ENCODE data around the gene LRRK1.

LRRK1 gene

GRCh38 chr15:100897221-100898151 lies 21.7 kb upstream of the LRRK1 start:
- no peak overlapping the region for H3K4ac ChIP-seq (ENCODE audit: low read depth, low read length)
- no peaks in the 10 kb centered on the region for H3K9me3 ChIP-seq (ENCODE audit: insufficient read depth, low read depth, low read length)
- H2BK5ac ChIP-seq (ENCODE audit: low read depth, low read length, poor library complexity): no peak overlapping the region
- H3K23ac ChIP-seq (ENCODE audit: low read length): no peak overlapping the region
- H2AFZ ChIP-seq (ENCODE audit: insufficient read depth, low read length, poor library complexity): no peak overlapping the region
- H3K18ac ChIP-seq (ENCODE audit: low read length): no peak overlapping the region
- no peaks in the 10 kb centered on the region for H3K79me2 ChIP-seq (ENCODE audit: control insufficient read depth, insufficient read depth, low read length, poor library complexity)
- no peak overlapping the region for H4K91ac ChIP-seq (ENCODE audit: low read depth, low read length)
- H2BK120ac ChIP-seq (ENCODE audit: insufficient read depth, low read length, poor library complexity): peak overlapping the region; percentile 50
- H3K27ac ChIP-seq (ENCODE audit: low read depth, low read length): no peak overlapping the region
- H3K4me2 ChIP-seq (ENCODE audit: low read length): no peak overlapping the region
- no peak overlapping the region for H3K14ac ChIP-seq (ENCODE audit: low read length)
- H3K27me3 ChIP-seq (ENCODE audit: insufficient read depth, low read length): no peaks in the 10 kb centered on the region
- no peak overlapping the region for H3K9ac ChIP-seq (ENCODE audit: low read length)
- no peaks in the 10 kb centered on the region for H3K36me3 ChIP-seq (ENCODE audit: control insufficient read depth in 1 of 2, insufficient read depth in 2 of 2, low read length in 2 of 2)
- DNase-seq: no peak
- H3K4me3 ChIP-seq (ENCODE audit: low read depth, low read length): no peak overlapping the region
- no peak overlapping the region for H4K12ac ChIP-seq (ENCODE audit: low read depth, low read length)
- WGBS (ENCODE audit: extremely low coverage, insufficient coverage, insufficient read length): no CpG with 5 or more reads among the region's 26 CpGs
- H2BK12ac ChIP-seq (ENCODE audit: low read length): peak overlapping the region; percentile 51
- H3K79me1 ChIP-seq (ENCODE audit: low read length): peaks cover 4% of the 10 kb centered on the region
- H4K8ac ChIP-seq (ENCODE audit: low read depth, low read length): no peak overlapping the region
- peaks cover 5 to 7% of the 10 kb centered on the region in 2 experiments for H3K4me1 ChIP-seq (ENCODE audit: control insufficient read depth in 1 of 2, insufficient read depth in 2 of 2, low read length in 2 of 2)
- no peak overlapping the region for H2AK5ac ChIP-seq (ENCODE audit: low read length)

- Histone ChIP-seq H3K79me1 (ENCODE audit: low read length) (peaks cover 4% of the 10 kb centered on the region), H3K9ac (ENCODE audit: low read length) (no peak overlapping the region), H3K27me3 (ENCODE audit: insufficient read depth, low read length) (no peaks in the 10 kb centered on the region), H2BK12ac (ENCODE audit: low read length) (peak overlapping the region; percentile 14), H2AK5ac (ENCODE audit: low read length) (no peak overlapping the region), H3K14ac (ENCODE audit: low read length) (no peak overlapping the region), H3K4me1 (ENCODE audit: control insufficient read depth in 1 of 2, insufficient read depth in 2 of 2, low read length in 2 of 2) (peaks cover 5 to 10% of the 10 kb centered on the region in 2 experiments), H2BK120ac (ENCODE audit: insufficient read depth, low read length, poor library complexity) (no peak overlapping the region), H3K23ac (ENCODE audit: low read length) (no peak overlapping the region), H3K18ac (ENCODE audit: low read length) (no peak overlapping the region), H4K8ac (ENCODE audit: low read depth, low read length) (no peak overlapping the region), H2BK5ac (ENCODE audit: low read depth, low read length, poor library complexity) (no peak overlapping the region), H4K12ac (ENCODE audit: low read depth, low read length) (no peak overlapping the region), H4K91ac (ENCODE audit: low read depth, low read length) (no peak overlapping the region), H3K79me2 (ENCODE audit: control insufficient read depth, insufficient read depth, low read length, poor library complexity) (no peaks in the 10 kb centered on the region), H2AFZ (ENCODE audit: insufficient read depth, low read length, poor library complexity) (no peak overlapping the region), H3K9me3 (ENCODE audit: insufficient read depth, low read depth, low read length) (no peaks in the 10 kb centered on the region), H3K4ac (ENCODE audit: low read depth, low read length) (no peak overlapping the region), H3K4me3 (ENCODE audit: low read depth, low read length) (no peak overlapping the region), H3K36me3 (ENCODE audit: control insufficient read depth in 1 of 2, insufficient read depth in 2 of 2, low read length in 2 of 2) (no peaks in the 10 kb centered on the region), H3K4me2 (ENCODE audit: low read length) (no peak overlapping the region), H3K27ac (ENCODE audit: low read depth, low read length) (no peak overlapping the region)
- no peak for DNase-seq
- WGBS (ENCODE audit: extremely low coverage, insufficient coverage, insufficient read length): no CpG with 5 or more reads among the region's 9 CpGs
Observed at GRCh38 chr15:100898152-100898490, 21.0 kb upstream of the LRRK1 start.

- Histone ChIP-seq H2BK5ac (ENCODE audit: low read depth, low read length, poor library complexity) (no peak overlapping the region), H3K18ac (ENCODE audit: low read length) (no peak overlapping the region), H3K27ac (ENCODE audit: low read depth, low read length) (no peak overlapping the region), H3K14ac (ENCODE audit: low read length) (no peak overlapping the region), H3K4ac (ENCODE audit: low read depth, low read length) (no peak overlapping the region), H3K9me3 (ENCODE audit: insufficient read depth, low read depth, low read length) (no peaks in the 10 kb centered on the region), H3K9ac (ENCODE audit: low read length) (no peak overlapping the region), H3K36me3 (ENCODE audit: control insufficient read depth in 1 of 2, insufficient read depth in 2 of 2, low read length in 2 of 2) (no peaks in the 10 kb centered on the region), H2BK12ac (ENCODE audit: low read length) (no peak overlapping the region), H4K8ac (ENCODE audit: low read depth, low read length) (no peak overlapping the region), H2AK5ac (ENCODE audit: low read length) (no peak overlapping the region), H3K23ac (ENCODE audit: low read length) (no peak overlapping the region), H2AFZ (ENCODE audit: insufficient read depth, low read length, poor library complexity) (no peak overlapping the region), H2BK120ac (ENCODE audit: insufficient read depth, low read length, poor library complexity) (no peak overlapping the region), H3K4me3 (ENCODE audit: low read depth, low read length) (no peak overlapping the region), H4K91ac (ENCODE audit: low read depth, low read length) (no peak overlapping the region), H4K12ac (ENCODE audit: low read depth, low read length) (no peak overlapping the region), H3K27me3 (ENCODE audit: insufficient read depth, low read length) (no peaks in the 10 kb centered on the region), H3K79me1 (ENCODE audit: low read length) (peaks cover 4% of the 10 kb centered on the region), H3K79me2 (ENCODE audit: control insufficient read depth, insufficient read depth, low read length, poor library complexity) (no peaks in the 10 kb centered on the region), H3K4me2 (ENCODE audit: low read length) (no peak overlapping the region), H3K4me1 (ENCODE audit: control insufficient read depth in 1 of 2, insufficient read depth in 2 of 2, low read length in 2 of 2) (peaks cover 5 to 10% of the 10 kb centered on the region in 2 experiments)
- no CpG with 5 or more reads among the region's 11 CpGs for WGBS (ENCODE audit: extremely low coverage, insufficient coverage, insufficient read length)
- DNase-seq: peak in 1 of 2 donors; percentile 62
Observed at GRCh38 chr15:100898661-100899462, 20.3 kb upstream of the LRRK1 start.

- Histone ChIP-seq H2AFZ (ENCODE audit: insufficient read depth, low read length, poor library complexity) (no peak overlapping the region), H2BK12ac (ENCODE audit: low read length) (no peak overlapping the region), H3K36me3 (ENCODE audit: control insufficient read depth in 1 of 2, insufficient read depth in 2 of 2, low read length in 2 of 2) (no peaks in the 10 kb centered on the region), H3K27me3 (ENCODE audit: insufficient read depth, low read length) (no peaks in the 10 kb centered on the region), H2BK5ac (ENCODE audit: low read depth, low read length, poor library complexity) (no peak overlapping the region), H3K18ac (ENCODE audit: low read length) (no peak overlapping the region), H3K23ac (ENCODE audit: low read length) (no peak overlapping the region), H3K14ac (ENCODE audit: low read length) (no peak overlapping the region), H3K4me2 (ENCODE audit: low read length) (no peak overlapping the region), H2BK120ac (ENCODE audit: insufficient read depth, low read length, poor library complexity) (no peak overlapping the region), H3K27ac (ENCODE audit: low read depth, low read length) (no peak overlapping the region), H3K4me1 (ENCODE audit: control insufficient read depth in 1 of 2, insufficient read depth in 2 of 2, low read length in 2 of 2) (peaks cover 5 to 10% of the 10 kb centered on the region in 2 experiments), H3K4ac (ENCODE audit: low read depth, low read length) (no peak overlapping the region), H3K9me3 (ENCODE audit: insufficient read depth, low read depth, low read length) (no peaks in the 10 kb centered on the region), H3K9ac (ENCODE audit: low read length) (no peak overlapping the region), H4K91ac (ENCODE audit: low read depth, low read length) (no peak overlapping the region), H4K12ac (ENCODE audit: low read depth, low read length) (no peak overlapping the region), H3K4me3 (ENCODE audit: low read depth, low read length) (no peak overlapping the region), H3K79me2 (ENCODE audit: control insufficient read depth, insufficient read depth, low read length, poor library complexity) (no peaks in the 10 kb centered on the region), H3K79me1 (ENCODE audit: low read length) (peaks cover 4% of the 10 kb centered on the region), H4K8ac (ENCODE audit: low read depth, low read length) (no peak overlapping the region), H2AK5ac (ENCODE audit: low read length) (no peak overlapping the region)
- WGBS (ENCODE audit: extremely low coverage, insufficient coverage, insufficient read length): no CpG with 5 or more reads among the region's 5 CpGs
- DNase-seq: no peak
Observed at GRCh38 chr15:100899601-100900000, 19.6 kb upstream of the LRRK1 start.

Data from trophoblast cell (in vitro differentiated cells and primary cell).